D341Med (cell line): ENCODE data around the gene ANKRD50.
A peak's percentile ranks its signal among the peaks of the same experiment; 100 is the strongest.

Source experiments
- DNase-seq: peaks from one replicate; pipeline ENCODE4 v3.0.0; 2012; ENCODE audit warnings: low spot score

Gene ANKRD50

GRCh38 chr4:124712372-124713184 lies at the start of gene ANKRD50:
Gene ANKRD50, minus strand, starts transcription at chr4:124712732. Its CDS starts 2,221 bp downstream, at chr4:124710511.
- peak; percentile 95 for DNase-seq

GRCh38 chr4:124757126-124757525 lies 44.6 kb upstream of the ANKRD50 start:
- DNase-seq, result no peak

- DNase-seq, result no peak
These were observed 42.1 kb upstream of the ANKRD50 start for GRCh38 chr4:124754681-124755080.

- DNase-seq, result no peak
These were observed 41.5 kb upstream of the ANKRD50 start for GRCh38 chr4:124753941-124754581.

GRCh38 chr4:124749421-124749820 lies 36.9 kb upstream of the ANKRD50 start:
- DNase-seq, result no peak

GRCh38 chr4:124748965-124749364 lies 36.4 kb upstream of the ANKRD50 start:
- DNase-seq, result no peak

- DNase-seq, result no peak
These were observed 33.7 kb upstream of the ANKRD50 start for GRCh38 chr4:124745985-124746801.

GRCh38 chr4:124743711-124744110 lies 31.2 kb upstream of the ANKRD50 start:
- DNase-seq, result no peak

- no peak for DNase-seq
These were observed 28.0 kb upstream of the ANKRD50 start for GRCh38 chr4:124740501-124740900.

- DNase-seq, result no peak
These were observed 26.5 kb upstream of the ANKRD50 start for GRCh38 chr4:124738994-124739393.

GRCh38 chr4:124737619-124738018 lies 25.1 kb upstream of the ANKRD50 start:
- DNase-seq, result no peak

- no peak for DNase-seq
These were observed 24.0 kb upstream of the ANKRD50 start for GRCh38 chr4:124736526-124736925.

- no peak for DNase-seq
These were observed 14.9 kb upstream of the ANKRD50 start for GRCh38 chr4:124727331-124727890.

GRCh38 chr4:124726269-124726668 lies 13.7 kb upstream of the ANKRD50 start:
- no peak for DNase-seq

GRCh38 chr4:124722071-124722470 lies 9.5 kb upstream of the ANKRD50 start:
- no peak for DNase-seq

- no peak for DNase-seq
These were observed 4.6 kb upstream of the ANKRD50 start for GRCh38 chr4:124717101-124717500.

- DNase-seq, result peak; percentile 73
These were observed 657 bp upstream of the ANKRD50 start for GRCh38 chr4:124713185-124713592.

GRCh38 chr4:124711471-124712371 lies 811 bp downstream of the ANKRD50 start:
- DNase-seq, result peak; percentile 80

- DNase-seq, result no peak
These were observed 1.6 kb downstream of the ANKRD50 start for GRCh38 chr4:124710911-124711310.

- DNase-seq, result peak; percentile 17
These were observed 2.4 kb downstream of the ANKRD50 start for GRCh38 chr4:124710015-124710741.
